ENCODE measurements around the gene DMD. TPM values are rescaled to one million over a fixed set of nuclear protein-coding genes. Genes with fewer than 3 reads are reported as not detected.

The DMD gene
- total and polyA plus RNA-seq, 2 of the 8 experiments (the other 6 are each of a cell fraction or from before 2014, with no cell fraction given) = 4.8 to 7.4 TPM

- TF ChIP-seq CHD7 (IDR thresholded peaks at IDR 0.05; ENCODE audit: insufficient replicate concordance, low read length) (no peak), GTF2F1 (IDR thresholded peaks at IDR 0.05; ENCODE audit: borderline replicate concordance, low read depth, low read length) (no peak), EZH2 (IDR thresholded peaks at IDR 0.05; ENCODE audit: low read depth, low read length, severe bottlenecking) (no peak), CHD2 (IDR thresholded peaks at IDR 0.05; ENCODE audit: low read length) (no peak), BRCA1 (IDR thresholded peaks at IDR 0.05; ENCODE audit: low read depth, low read length) (no peak), ATF2 (IDR thresholded peaks at IDR 0.05; ENCODE audit: low read length) (no peak)
Observed at GRCh38 chrX:31280580-31280979, 1930.8 kb downstream of the DMD start (continued).

Data from H1 (cell line).